CD14-positive monocyte (primary cell): ENCODE measurements around the gene CYB561A3. TPM values are rescaled to one million over a fixed set of nuclear protein-coding genes. Genes with fewer than 3 reads are reported as not detected.
A peak's percentile ranks its signal among the peaks of the same experiment; 100 is the strongest.

ENCODE experiments used
- DNase-seq, 3 donors: peaks; one replicate each; pipeline ENCODE4 v3.0.0-alpha.2; 2011 to 2022
- H2AFZ ChIP-seq: 2 replicates; pipeline ENCODE4 v1.6.0; 2012; ENCODE audit warnings: mild to moderate bottlenecking, low read depth, low read length, inconsistent platforms; ENCODE audit not compliant: insufficient read depth, poor library complexity, severe bottlenecking
- H3K27ac ChIP-seq, 2 donors: 1 replicate in 1 of 2; 2 replicates in 1 of 2; pipeline ENCODE4 v1.5.1; 2012 to 2013; ENCODE audit warnings: low read length in 2 of 2, control low read depth in 1 of 2, inconsistent platforms in 1 of 2, low read depth in 1 of 2, mild to moderate bottlenecking in 1 of 2
- H3K27me3 ChIP-seq, 2 donors: one replicate each; pipeline versions ENCODE4 v1.6.0 to v1.6.1; 2011 to 2013; ENCODE audit warnings: low read length in 2 of 2; ENCODE audit not compliant: control insufficient read depth in 2 of 2, insufficient read depth in 2 of 2
- H3K36me3 ChIP-seq, 2 donors: replicated peaks in 1 of 2; 1 replicate in 1 of 2; 2 replicates in 1 of 2; pipeline versions ENCODE4 v1.5.1 to v1.6.1; 2012 to 2013; ENCODE audit warnings: low read length in 2 of 2, control low read depth in 1 of 2, inconsistent platforms in 1 of 2, mild to moderate bottlenecking in 1 of 2; ENCODE audit not compliant: insufficient read depth in 2 of 2, control insufficient read depth in 1 of 2
- H3K4me1 ChIP-seq, 2 donors: 1 replicate in 1 of 2; 2 replicates in 1 of 2; pipeline versions ENCODE4 v1.5.1 to v1.6.1; 2012 to 2013; ENCODE audit warnings: low read length in 2 of 2, control low read depth in 1 of 2, inconsistent platforms in 1 of 2, mild to moderate bottlenecking in 1 of 2, moderate library complexity in 1 of 2; ENCODE audit not compliant: insufficient read depth in 2 of 2, control insufficient read depth in 1 of 2
- H3K4me2 ChIP-seq: replicated peaks from 2 replicates; pipeline ENCODE3; 2012; ENCODE audit warnings: low read length, moderate library complexity, mild to moderate bottlenecking; ENCODE audit not compliant: poor library complexity, severe bottlenecking; ENCODE audit errors: extremely low read depth
- H3K4me3 ChIP-seq, 3 experiments: fragments of 200-600 bp in 1 of 3; sonication (generic) in 1 of 3; replicated peaks in 1 of 3; 1 replicate in 2 of 3; 2 replicates in 1 of 3; pipeline ENCODE4 v1.5.1; 2011 to 2013; ENCODE audit warnings: low read length in 3 of 3, mild to moderate bottlenecking in 3 of 3, control low read depth in 2 of 3, low read depth in 2 of 3, inconsistent platforms in 1 of 3, moderate library complexity in 1 of 3
- H3K79me2 ChIP-seq: 2 replicates; pipeline ENCODE4 v1.6.0; 2012; ENCODE audit warnings: mild to moderate bottlenecking, control low read depth, inconsistent platforms, low read length, moderate library complexity; ENCODE audit not compliant: insufficient read depth
- H3K9ac ChIP-seq: 2 replicates; pipeline ENCODE4 v1.6.0; 2017; ENCODE audit warnings: low read length, mild to moderate bottlenecking; ENCODE audit not compliant: insufficient read depth, poor library complexity, severe bottlenecking
- H3K9me3 ChIP-seq, 2 donors: replicated peaks in 1 of 2; 1 replicate in 1 of 2; 2 replicates in 1 of 2; pipeline versions ENCODE4 v1.5.1 to v1.6.1; 2012 to 2013; ENCODE audit warnings: low read length in 2 of 2, control low read depth in 1 of 2; ENCODE audit not compliant: control insufficient read depth in 1 of 2, insufficient read depth in 1 of 2
- H4K20me1 ChIP-seq: 2 replicates; pipeline ENCODE4 v1.6.0; 2012; ENCODE audit warnings: mild to moderate bottlenecking, low read length, control low read depth, moderate library complexity; ENCODE audit not compliant: insufficient read depth
- H3K27ac Mint-ChIP-seq, 7 donors: one replicate each; pipeline ENCODE4 v1.8.0; 2020; ENCODE audit warnings: mild to moderate bottlenecking in 7 of 7, mixed read lengths in 7 of 7, moderate library complexity in 6 of 7, inconsistent platforms in 2 of 7
- H3K27me3 Mint-ChIP-seq, 3 donors: one replicate each; pipeline ENCODE4 v1.8.0; 2021 to 2022; ENCODE audit warnings: low read depth in 3 of 3, mild to moderate bottlenecking in 3 of 3, mixed read lengths in 3 of 3, moderate library complexity in 3 of 3, inconsistent platforms in 1 of 3
- H3K36me3 Mint-ChIP-seq, 2 donors: one replicate each; pipeline ENCODE4 v1.8.0; 2020; ENCODE audit warnings: mixed read lengths in 2 of 2, inconsistent platforms in 1 of 2, mild to moderate bottlenecking in 1 of 2
- H3K4me1 Mint-ChIP-seq: one replicate; pipeline ENCODE4 v1.8.0; 2020; ENCODE audit warnings: mild to moderate bottlenecking, mixed read lengths
- H3K4me3 Mint-ChIP-seq, 2 donors: one replicate each; pipeline ENCODE4 v1.8.0; 2020; ENCODE audit warnings: mild to moderate bottlenecking in 2 of 2, mixed read lengths in 2 of 2, moderate library complexity in 1 of 2
- H3K9me3 Mint-ChIP-seq, 7 donors: one replicate each; pipeline ENCODE4 v1.8.0; 2020 to 2022; ENCODE audit warnings: mixed read lengths in 7 of 7, mild to moderate bottlenecking in 6 of 7, moderate library complexity in 6 of 7, inconsistent platforms in 2 of 7
- CTCF ChIP-seq: fragments of 200-600 bp; IDR thresholded peaks from one replicate; pipeline ENCODE4 v1.8.0; 2022; ENCODE audit warnings: antibody characterized with exemption, mild to moderate bottlenecking
- WGBS: methylation state at CpG from one replicate; pipeline ENCODE4 v1.1.5; 2013; ENCODE audit warnings: missing lambda C conversion rate; ENCODE audit not compliant: insufficient coverage; 5-methylcytosine and 5-hydroxymethylcytosine counted together
- intact Hi-C, 2 donors: fragments of 100-400 bp; cut with micrococcal nuclease; formaldehyde crosslinking; loops; one replicate each; pipeline versions ENCODE4 v1.15.0 to v1.15.1; 2023
- polyA plus RNA-seq, 3 donors: library from polyadenylated mRNA; depleted of rRNA in 1 of 3; unstranded in 2 of 3; stranded (reverse) in 1 of 3; fragments of 300-500 nt in 2 of 3; fragments of >200 nt in 1 of 3; fragmentation: Illumina TruSeq in 2 of 3; gene quantifications; 1 replicate in 2 of 3; 2 replicates in 1 of 3; pipeline ENCODE4 v1.2.3, GENCODE V29; 2012 to 2021

CYB561A3 gene
- polyA plus RNA-seq, 3 donors: 79.7 to 112 (median 112) TPM

GRCh38 chr11:61340979-61341378, 20.7 kb downstream of the CYB561A3 start:
- peaks cover 38 to 41% of the 10 kb centered on the region in 2 donors for H3K36me3 Mint-ChIP-seq
- H3K79me2 ChIP-seq: no peaks in the 10 kb centered on the region
- H3K9ac ChIP-seq: no peak overlapping the region
- H3K9me3 Mint-ChIP-seq: no peaks in the 10 kb centered on the region
- peak overlapping the region in 2 of 7 donors; percentile 48 to 63 for H3K27ac Mint-ChIP-seq
- peaks cover 1 to 2% (median 2%) of the 10 kb centered on the region in 3 donors for H3K27me3 Mint-ChIP-seq
- no CpG with 5 or more reads among the region's 2 CpGs for WGBS
- no peak overlapping the region for H3K4me3 Mint-ChIP-seq
- H3K36me3 ChIP-seq: peaks cover 15 to 42% of the 10 kb centered on the region in 2 donors
- H3K4me1 ChIP-seq: peaks cover 2 to 3% of the 10 kb centered on the region in 2 donors
- no peak overlapping the region for H3K4me2 ChIP-seq
- intact Hi-C loops: no loop called here
- no peak overlapping the region for H3K4me3 ChIP-seq
- no peak overlapping the region for H2AFZ ChIP-seq
- H3K4me1 Mint-ChIP-seq: peaks cover 6% of the 10 kb centered on the region
- no peak overlapping the region for H3K27ac ChIP-seq
- no peaks in the 10 kb centered on the region for H4K20me1 ChIP-seq
- no peak for TF ChIP-seq CTCF
- DNase-seq: no peak
- H3K9me3 ChIP-seq: no peaks in the 10 kb centered on the region
- no peaks in the 10 kb centered on the region for H3K27me3 ChIP-seq

GRCh38 chr11:61339490-61339878, 22.2 kb downstream of the CYB561A3 start:
- H3K4me3 ChIP-seq: no peak overlapping the region
- intact Hi-C loops: loop anchor here in 1 of 2 donors (5.0 kb wide), 1 partner anchor 98 kb away; no protein-coding TSS in a partner anchor
- DNase-seq: no peak
- no peak for TF ChIP-seq CTCF
- H3K36me3 Mint-ChIP-seq: peaks cover 33 to 34% of the 10 kb centered on the region in 2 donors
- H3K27me3 ChIP-seq: no peaks in the 10 kb centered on the region
- no peak overlapping the region for H3K9ac ChIP-seq
- H3K9me3 ChIP-seq: no peaks in the 10 kb centered on the region
- peak overlapping the region in 3 of 7 donors; percentile 7 to 31 (median 18) for H3K27ac Mint-ChIP-seq
- H3K4me1 Mint-ChIP-seq: peaks cover 12% of the 10 kb centered on the region
- H3K27ac ChIP-seq: no peak overlapping the region
- H2AFZ ChIP-seq: no peak overlapping the region
- no peak overlapping the region for H3K4me2 ChIP-seq
- WGBS: 98% methylated on average over 4 of the region's 4 CpGs
- peaks cover 7 to 9% of the 10 kb centered on the region in 2 donors for H3K4me1 ChIP-seq
- no peaks in the 10 kb centered on the region for H4K20me1 ChIP-seq
- H3K9me3 Mint-ChIP-seq: no peaks in the 10 kb centered on the region
- peaks cover 15 to 39% of the 10 kb centered on the region in 2 donors for H3K36me3 ChIP-seq
- no peak overlapping the region for H3K4me3 Mint-ChIP-seq
- no peaks in the 10 kb centered on the region for H3K79me2 ChIP-seq
- peaks cover 1 to 2% (median 2%) of the 10 kb centered on the region in 3 donors for H3K27me3 Mint-ChIP-seq
